SK-N-MC (cell line): ENCODE measurements around the gene HDAC4.

Experiments
- EZH2 ChIP-seq: fragments of 200-600 bp; sonication (generic); IDR thresholded peaks from one replicate; pipeline ENCODE4 v1.6.1; 2017; ENCODE audit warnings: antibody characterized with exemption
- FOXP2 ChIP-seq: optimal IDR thresholded peaks from 2 replicates; pipeline ENCODE3; 2011; ENCODE audit warnings: mild to moderate bottlenecking, moderate library complexity; ENCODE audit not compliant: insufficient read depth; ENCODE audit errors: extremely low read length, control extremely low read depth
- POLR2AphosphoS5 ChIP-seq: IDR thresholded peaks from 2 replicates; pipeline ENCODE4 v1.6.1; 2012; ENCODE audit warnings: mild to moderate bottlenecking, low read depth, low read length, borderline replicate concordance

- TF ChIP-seq POLR2AphosphoS5 (no peak), EZH2 (no peak), FOXP2 (no peak)
Measured at GRCh38 chr2:239190361-239190760, 210.5 kb downstream of the HDAC4 start.
